T-helper 2 cell (primary cell): ENCODE measurements around the gene CCDC88A.
"Not testable (repeated sequence)": the region's sequence is repeated elsewhere in the genome, so short reads cannot be mapped to it uniquely, and the experiment has no call there.

Experiments
- DNase-seq, 5 experiments: peaks; one replicate each; pipeline versions ENCODE4 v3.0.0 to v3.0.0-alpha.2; 2012 to 2022
- total RNA-seq, 2 donors: gene quantifications; one replicate each; lab custom pipeline; 2026; lab: John Stamatoyannopoulos, UW

Gene CCDC88A
- total RNA-seq = 26.5 to 32.3 reads per million in 2 donors

- DNase-seq = peak; percentile 81 to 95 (median 85)
Measured at GRCh38 chr2:55419679-55420438, at the start of gene CCDC88A. Gene CCDC88A, minus strand, starts transcription at chr2:55419856. Its CDS starts 777 bp downstream, at chr2:55419079.

- DNase-seq = no peak
Measured at GRCh38 chr2:55461679-55462078, 42.0 kb upstream of the CCDC88A start.

- no peak for DNase-seq
Measured at GRCh38 chr2:55460562-55460961, 40.9 kb upstream of the CCDC88A start.

GRCh38 chr2:55459714-55460274, 40.1 kb upstream of the CCDC88A start:
- DNase-seq = no peak

GRCh38 chr2:55459279-55459678, 39.6 kb upstream of the CCDC88A start:
- DNase-seq = no peak

- no peak for DNase-seq
Measured at GRCh38 chr2:55454121-55454520, 34.5 kb upstream of the CCDC88A start.

- DNase-seq = no peak
Measured at GRCh38 chr2:55452879-55453278, 33.2 kb upstream of the CCDC88A start.

- DNase-seq = no peak
Measured at GRCh38 chr2:55451699-55452098, 32.0 kb upstream of the CCDC88A start.

- not testable (repeated sequence) for DNase-seq
Measured at GRCh38 chr2:55450014-55450413, 30.4 kb upstream of the CCDC88A start.

GRCh38 chr2:55442045-55442760, 22.5 kb upstream of the CCDC88A start:
- DNase-seq = not testable (repeated sequence)

- DNase-seq = no peak
Measured at GRCh38 chr2:55441280-55441892, 21.7 kb upstream of the CCDC88A start.

- no peak for DNase-seq
Measured at GRCh38 chr2:55439101-55439397, 19.4 kb upstream of the CCDC88A start.

GRCh38 chr2:55438391-55439100, 18.9 kb upstream of the CCDC88A start:
- no peak for DNase-seq

GRCh38 chr2:55437515-55438390, 18.1 kb upstream of the CCDC88A start:
- DNase-seq = no peak

GRCh38 chr2:55431982-55432627, 12.4 kb upstream of the CCDC88A start:
- DNase-seq = peak in 1 of 5 experiments; percentile 60

GRCh38 chr2:55430211-55430975, 10.7 kb upstream of the CCDC88A start:
- DNase-seq = no peak

GRCh38 chr2:55428258-55428657, 8.6 kb upstream of the CCDC88A start:
- no peak for DNase-seq

- DNase-seq = no peak
Measured at GRCh38 chr2:55425431-55425831, 5.8 kb upstream of the CCDC88A start.

- no peak for DNase-seq
Measured at GRCh38 chr2:55422876-55423665, 3.4 kb upstream of the CCDC88A start.

GRCh38 chr2:55421326-55421725, 1.7 kb upstream of the CCDC88A start:
- no peak for DNase-seq
